ENCODE measurements around the gene FIGLA.

FIGLA gene

DNA sequence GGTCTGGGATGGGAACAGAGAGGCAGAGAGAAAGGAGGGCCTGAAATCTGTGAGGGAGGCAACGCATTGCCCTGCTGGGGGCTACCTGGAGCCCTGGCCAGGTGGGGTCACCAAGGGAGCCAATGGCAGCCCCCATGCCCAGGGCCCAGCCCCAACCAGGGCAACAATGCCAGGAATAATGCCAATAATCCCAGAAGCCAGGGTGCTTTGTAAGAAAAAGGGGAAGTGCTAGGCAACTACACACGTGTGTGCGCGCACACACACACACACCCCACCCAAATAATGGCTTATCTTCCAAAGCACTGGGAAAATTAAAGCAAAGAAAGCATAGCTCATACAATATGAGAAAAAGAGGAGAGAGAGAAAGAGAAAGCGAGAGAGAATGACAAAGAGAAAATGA, 36.9 kb upstream of the FIGLA start:
- in situ Hi-C loops (cut with HindIII; ENCODE audit: low pct_unique_long_range_greater_than_20kb, low sequenced_read_pairs): no loop called here
- DNase-seq (ENCODE audit: low read depth in 1 of 2, low spot score in 1 of 2): no peak
- TF ChIP-seq JUND (IDR thresholded peaks at IDR 0.05; ENCODE audit: low read depth): no peak

- TF ChIP-seq JUND (IDR thresholded peaks at IDR 0.05; ENCODE audit: low read depth): no peak
- in situ Hi-C loops (cut with HindIII; ENCODE audit: low pct_unique_long_range_greater_than_20kb, low sequenced_read_pairs): no loop called here
- no peak for DNase-seq (ENCODE audit: low read depth in 1 of 2, low spot score in 1 of 2)
Observed at GRCh38 chr2:70826696-70827350, 36.4 kb upstream of the FIGLA start.

DNA sequence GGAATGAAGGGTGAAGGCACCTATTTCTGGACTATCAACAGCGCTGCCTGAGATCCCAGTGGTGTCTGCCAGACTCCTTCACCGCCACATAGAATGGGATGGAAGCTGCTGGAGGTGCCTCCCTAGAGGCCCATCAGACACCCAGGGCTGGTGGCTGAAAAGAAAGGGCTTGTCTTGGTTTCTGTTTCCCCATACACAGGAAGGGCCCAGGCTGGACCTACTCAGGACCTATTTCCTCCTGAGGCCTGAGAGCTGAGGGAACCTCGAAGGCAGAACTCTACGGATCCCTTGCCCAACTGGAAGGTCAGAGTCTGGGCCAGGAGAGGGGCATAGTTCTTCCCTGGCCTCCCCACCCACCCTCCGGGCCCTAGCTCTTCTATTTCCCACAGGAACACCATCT, 32.8 kb upstream of the FIGLA start:
- DNase-seq (ENCODE audit: low read depth in 1 of 2, low spot score in 1 of 2): no peak
- in situ Hi-C loops (cut with HindIII; ENCODE audit: low pct_unique_long_range_greater_than_20kb, low sequenced_read_pairs): no loop called here

DNA sequence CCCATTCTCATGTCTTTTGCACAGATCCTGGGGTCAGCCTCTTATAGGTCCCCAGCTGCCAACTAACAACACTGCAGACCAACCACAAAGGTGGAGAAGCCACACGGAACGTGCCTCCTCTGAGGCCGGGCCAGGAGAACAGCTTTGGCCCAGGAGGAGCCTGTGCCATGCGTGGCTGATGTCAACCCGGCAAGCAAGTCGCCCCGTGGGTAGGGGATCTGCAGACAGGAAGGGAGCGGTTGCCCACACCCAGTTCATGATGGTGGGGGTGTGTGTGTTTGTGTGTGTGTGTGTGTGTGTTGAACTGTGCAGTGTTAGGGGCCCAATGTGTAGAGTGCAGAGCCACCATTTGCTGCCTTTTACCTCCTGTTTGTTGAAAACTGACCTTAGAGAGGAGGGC, 32.4 kb upstream of the FIGLA start:
- TF ChIP-seq JUND (IDR thresholded peaks at IDR 0.05; ENCODE audit: low read depth): no peak
- DNase-seq (ENCODE audit: low read depth in 1 of 2, low spot score in 1 of 2): no peak
- in situ Hi-C loops (cut with HindIII; ENCODE audit: low pct_unique_long_range_greater_than_20kb, low sequenced_read_pairs): no loop called here

More for the DNA sequence above, 32.8 kb upstream of the FIGLA start:
- TF ChIP-seq JUND (IDR thresholded peaks at IDR 0.05; ENCODE audit: low read depth): no peak

- no peak for TF ChIP-seq JUND (IDR thresholded peaks at IDR 0.05; ENCODE audit: low read depth)
- in situ Hi-C loops (cut with HindIII; ENCODE audit: low pct_unique_long_range_greater_than_20kb, low sequenced_read_pairs): no loop called here
- DNase-seq (ENCODE audit: low read depth in 1 of 2, low spot score in 1 of 2): no peak
Observed at GRCh38 chr2:70820499-70820898, 30.1 kb upstream of the FIGLA start, which contains the start of gene CLEC4F. TSS of gene CLEC4F (minus strand) at chr2:70820599. CDS start at chr2:70820523, 76 bp downstream.

DNA sequence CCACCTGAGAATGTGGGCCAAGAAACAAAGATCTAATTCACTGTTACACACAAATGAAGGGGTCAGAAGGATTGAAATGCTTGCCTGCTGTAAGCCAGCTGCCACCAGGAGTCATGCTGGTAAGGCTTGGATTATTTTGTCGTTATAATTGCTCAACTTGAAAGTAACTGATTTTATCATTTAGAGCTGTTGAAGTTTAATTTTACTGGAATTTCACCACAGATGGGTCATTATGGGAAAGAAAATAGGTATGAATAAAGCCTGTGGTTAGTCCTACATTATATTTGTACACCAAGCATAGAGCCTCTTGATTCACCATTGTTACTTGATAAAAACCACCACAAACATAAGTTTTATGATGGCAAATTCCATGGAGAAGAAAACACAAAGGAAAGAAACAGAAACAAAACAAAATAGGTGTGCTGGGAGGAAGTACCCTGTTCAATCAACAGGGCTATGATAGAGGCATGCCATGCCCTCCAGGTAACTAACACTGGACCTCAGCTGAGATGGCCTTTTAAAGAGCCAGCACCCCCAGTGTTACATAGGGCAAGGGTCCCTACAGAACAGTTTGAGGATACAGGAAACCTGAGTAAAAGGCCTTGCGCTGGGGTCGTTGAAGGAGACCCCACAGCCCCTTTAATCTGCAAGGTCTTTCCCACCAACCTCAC, 27.0 kb upstream of the FIGLA start:
- in situ Hi-C loops (cut with HindIII; ENCODE audit: low pct_unique_long_range_greater_than_20kb, low sequenced_read_pairs): no loop called here
- DNase-seq (ENCODE audit: low read depth in 1 of 2, low spot score in 1 of 2): peak in 1 of 2 experiments; percentile 1
- no peak for TF ChIP-seq JUND (IDR thresholded peaks at IDR 0.05; ENCODE audit: low read depth)

- TF ChIP-seq JUND (IDR thresholded peaks at IDR 0.05; ENCODE audit: low read depth): no peak
- in situ Hi-C loops (cut with HindIII; ENCODE audit: low pct_unique_long_range_greater_than_20kb, low sequenced_read_pairs): no loop called here
- DNase-seq (ENCODE audit: low read depth in 1 of 2, low spot score in 1 of 2): no peak
Observed at GRCh38 chr2:70816726-70817125, 26.3 kb upstream of the FIGLA start.

GRCh38 chr2:70808983-70809958, 18.8 kb upstream of the FIGLA start:
- in situ Hi-C loops (cut with HindIII; ENCODE audit: low pct_unique_long_range_greater_than_20kb, low sequenced_read_pairs): no loop called here
- DNase-seq (ENCODE audit: low read depth in 1 of 2, low spot score in 1 of 2): no peak
- TF ChIP-seq JUND (IDR thresholded peaks at IDR 0.05; ENCODE audit: low read depth): no peak

- in situ Hi-C loops (cut with HindIII; ENCODE audit: low pct_unique_long_range_greater_than_20kb, low sequenced_read_pairs): no loop called here
- no peak for DNase-seq (ENCODE audit: low read depth in 1 of 2, low spot score in 1 of 2)
- TF ChIP-seq JUND (IDR thresholded peaks at IDR 0.05; ENCODE audit: low read depth): no peak
Observed at GRCh38 chr2:70807828-70808118, 17.3 kb upstream of the FIGLA start.

- in situ Hi-C loops (cut with HindIII; ENCODE audit: low pct_unique_long_range_greater_than_20kb, low sequenced_read_pairs): no loop called here
- no peak for TF ChIP-seq JUND (IDR thresholded peaks at IDR 0.05; ENCODE audit: low read depth)
- no peak for DNase-seq (ENCODE audit: low read depth in 1 of 2, low spot score in 1 of 2)
Observed at GRCh38 chr2:70807102-70807827, 16.8 kb upstream of the FIGLA start.

DNA sequence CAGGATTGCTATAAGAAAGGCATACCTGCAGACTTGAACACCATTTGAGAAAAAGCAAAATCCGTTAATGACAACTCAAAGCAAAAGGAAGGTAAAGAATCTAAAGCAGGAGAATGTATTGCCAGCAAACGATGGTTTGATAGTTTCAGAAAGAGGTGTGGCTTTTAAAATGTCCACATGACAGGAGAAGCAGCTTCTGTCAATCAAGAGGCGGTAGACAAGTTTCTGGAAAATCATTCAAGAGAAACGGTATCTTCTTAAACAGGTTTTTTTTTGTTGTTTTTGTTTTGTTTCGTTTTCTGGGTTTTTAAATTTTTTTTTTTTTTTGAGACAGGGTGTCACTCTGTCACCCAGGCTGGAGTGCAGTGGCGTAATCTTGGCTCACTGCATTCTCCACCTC, 16.2 kb upstream of the FIGLA start:
- TF ChIP-seq JUND (IDR thresholded peaks at IDR 0.05; ENCODE audit: low read depth): no peak
- in situ Hi-C loops (cut with HindIII; ENCODE audit: low pct_unique_long_range_greater_than_20kb, low sequenced_read_pairs): no loop called here
- no peak for DNase-seq (ENCODE audit: low read depth in 1 of 2, low spot score in 1 of 2)

DNA sequence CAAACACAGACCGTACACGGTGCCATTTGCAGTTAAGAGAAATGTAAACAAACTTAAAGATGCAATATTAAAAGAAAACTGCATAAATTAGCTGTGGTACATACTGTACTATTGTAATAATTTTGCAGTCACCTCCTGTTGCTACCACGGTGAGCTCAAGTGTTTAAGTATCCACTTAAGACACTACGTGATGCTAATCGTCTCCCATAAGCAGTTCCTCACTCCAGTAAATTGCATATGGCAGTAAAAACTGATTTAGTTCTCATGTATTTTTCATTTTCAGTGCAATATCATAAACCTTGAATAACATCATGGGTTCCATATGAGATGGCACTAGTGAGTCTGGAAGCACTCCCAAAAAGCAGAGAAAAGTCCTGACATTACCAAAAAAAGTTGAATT, 15.6 kb upstream of the FIGLA start:
- no peak for DNase-seq (ENCODE audit: low read depth in 1 of 2, low spot score in 1 of 2)
- in situ Hi-C loops (cut with HindIII; ENCODE audit: low pct_unique_long_range_greater_than_20kb, low sequenced_read_pairs): no loop called here
- TF ChIP-seq JUND (IDR thresholded peaks at IDR 0.05; ENCODE audit: low read depth): no peak

Data from T47D (cell line).